GM18520 (cell line): ENCODE measurements around the gene SYTL3.
"Not testable (repeated sequence)": the region's sequence is repeated elsewhere in the genome, so short reads cannot be mapped to it uniquely, and the experiment has no call there.

Source experiments
- ATAC-seq: cut with Tn5 transposase; IDR thresholded peaks from one replicate; pipeline ENCODE4 v1.9.1; 2021; ENCODE audit not compliant: unreplicated experiment

Gene SYTL3

GRCh38 chr6:158638324-158638854 is 11.5 kb upstream of the SYTL3 start:
- ATAC-seq: no peak

DNA sequence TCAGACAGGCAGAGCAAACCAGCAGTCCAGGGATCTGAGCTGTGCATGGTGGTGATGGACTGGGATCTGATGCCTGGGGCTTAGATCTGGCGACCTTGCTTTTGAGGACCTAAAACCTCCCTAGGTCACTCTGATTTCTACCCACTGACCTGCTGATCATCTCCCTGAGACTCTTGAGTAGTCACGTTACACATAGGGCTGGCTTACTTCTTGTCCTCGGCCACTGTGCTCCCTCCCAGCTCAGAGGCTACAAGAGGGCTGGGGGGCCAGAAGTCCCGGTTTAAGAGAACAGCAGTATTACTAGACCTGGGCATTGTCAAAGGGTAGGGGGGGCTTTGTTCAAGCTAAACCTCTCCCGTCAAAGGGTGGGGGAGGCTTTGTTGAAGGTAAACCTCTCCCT is 10.8 kb upstream of the SYTL3 start:
- ATAC-seq: no peak

DNA sequence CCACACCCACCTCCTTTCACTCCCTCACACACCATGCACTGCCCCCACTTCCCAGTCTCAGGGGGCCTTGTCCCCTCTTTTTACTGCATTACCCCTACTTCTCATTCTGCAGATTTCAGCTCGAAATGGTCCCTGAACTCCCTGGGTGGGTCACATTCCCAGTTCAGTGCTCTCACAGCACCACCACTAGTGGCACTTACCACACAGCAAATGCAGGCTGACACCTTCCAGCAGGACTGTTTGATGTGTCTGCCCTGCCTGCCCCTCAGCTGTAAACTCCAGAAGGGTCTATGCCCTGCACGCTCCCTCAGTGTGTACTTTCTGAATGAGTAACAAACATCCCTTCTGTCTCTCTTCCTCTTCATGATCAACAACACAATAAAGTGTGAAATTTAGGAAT is 9.3 kb upstream of the SYTL3 start:
- ATAC-seq: no peak

GRCh38 chr6:158642097-158642601 is 7.7 kb upstream of the SYTL3 start:
- no peak for ATAC-seq

- no peak for ATAC-seq
Observed at GRCh38 chr6:158643836-158644230, 6.0 kb upstream of the SYTL3 start.

DNA sequence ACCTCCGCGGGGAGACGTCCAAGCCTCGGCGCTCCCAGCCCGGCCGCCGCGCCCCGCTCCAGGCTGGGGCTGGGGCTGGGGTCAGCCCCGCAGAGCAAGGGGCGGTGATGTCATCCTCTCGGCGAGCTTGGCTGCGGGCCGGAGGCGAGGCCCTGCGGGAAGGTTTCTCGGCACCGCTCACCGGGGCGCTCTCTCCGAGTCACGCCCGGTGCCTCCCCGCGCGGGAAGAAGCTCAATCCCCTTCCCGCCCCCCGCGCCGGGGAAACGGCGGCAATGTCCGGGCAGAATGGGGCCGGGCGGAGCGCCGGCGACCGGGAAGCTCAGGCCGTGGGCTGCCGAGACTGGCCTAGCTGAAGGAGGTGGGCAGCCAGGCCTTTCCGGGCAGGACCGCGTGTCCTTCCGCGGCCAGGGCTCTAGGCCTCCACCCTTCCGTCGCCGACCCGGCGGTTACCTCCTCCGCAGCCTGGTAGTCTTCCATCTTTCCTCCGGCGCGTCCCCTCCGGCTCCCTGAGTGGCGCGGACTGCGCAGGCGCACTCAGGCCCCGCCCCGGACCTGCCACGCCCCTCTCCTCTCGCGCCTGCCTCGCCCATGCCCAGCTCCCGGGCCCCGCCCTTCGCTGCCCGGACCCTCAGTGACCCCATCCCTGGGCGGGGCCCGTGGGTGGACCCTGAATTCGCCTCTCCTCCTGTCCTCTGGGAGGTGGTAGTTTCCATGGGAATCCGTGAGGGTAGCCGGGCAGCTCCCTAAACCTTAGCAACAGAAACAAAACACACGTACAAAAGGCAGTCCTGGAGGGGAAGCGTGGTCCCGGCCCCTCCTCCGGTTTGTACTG is 5.4 kb upstream of the SYTL3 start, which contains the start of gene DYNLT1:
DYNLT1 (minus strand) TSS at position 513 of the 833 bp plus-strand sequence; CDS start at position 478, 35 bp downstream.
- ATAC-seq: peak; percentile 45

- peak; percentile 16 for ATAC-seq
Observed at GRCh38 chr6:158645064-158646022, 4.5 kb upstream of the SYTL3 start.

- ATAC-seq: no peak
Observed at GRCh38 chr6:158646023-158646910, 3.6 kb upstream of the SYTL3 start.

- ATAC-seq: no peak
Observed at GRCh38 chr6:158647501-158647900, 2.4 kb upstream of the SYTL3 start.

DNA sequence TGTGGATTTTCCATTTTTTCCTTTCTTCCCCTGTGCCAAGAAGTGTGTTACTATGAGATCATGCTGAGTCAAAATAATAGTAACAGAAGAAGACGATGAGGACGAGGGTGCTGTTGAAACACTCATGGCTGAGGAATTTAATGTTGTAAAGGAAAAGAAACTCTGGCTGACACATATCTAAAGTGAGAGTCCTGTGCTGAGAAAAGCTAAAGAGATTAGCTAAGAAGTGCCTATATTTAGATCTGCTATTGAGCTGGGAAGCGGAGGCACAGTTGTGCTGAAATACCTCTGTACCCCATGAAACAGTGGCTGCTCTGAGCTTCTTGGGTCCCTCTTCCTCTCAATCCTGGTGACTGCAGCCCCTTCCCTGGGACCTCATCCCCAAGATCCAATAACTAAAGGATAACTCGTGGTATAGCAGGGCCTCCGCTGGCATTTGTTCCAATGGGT is 1.1 kb upstream of the SYTL3 start:
- peak; percentile 23 for ATAC-seq

- not testable (repeated sequence) for ATAC-seq
Observed at GRCh38 chr6:158651981-158652737, 2.3 kb downstream of the SYTL3 start.

- no peak for ATAC-seq
Observed at GRCh38 chr6:158653577-158654354, 3.9 kb downstream of the SYTL3 start.

- no peak for ATAC-seq
Observed at GRCh38 chr6:158654498-158654897, 4.6 kb downstream of the SYTL3 start.

DNA sequence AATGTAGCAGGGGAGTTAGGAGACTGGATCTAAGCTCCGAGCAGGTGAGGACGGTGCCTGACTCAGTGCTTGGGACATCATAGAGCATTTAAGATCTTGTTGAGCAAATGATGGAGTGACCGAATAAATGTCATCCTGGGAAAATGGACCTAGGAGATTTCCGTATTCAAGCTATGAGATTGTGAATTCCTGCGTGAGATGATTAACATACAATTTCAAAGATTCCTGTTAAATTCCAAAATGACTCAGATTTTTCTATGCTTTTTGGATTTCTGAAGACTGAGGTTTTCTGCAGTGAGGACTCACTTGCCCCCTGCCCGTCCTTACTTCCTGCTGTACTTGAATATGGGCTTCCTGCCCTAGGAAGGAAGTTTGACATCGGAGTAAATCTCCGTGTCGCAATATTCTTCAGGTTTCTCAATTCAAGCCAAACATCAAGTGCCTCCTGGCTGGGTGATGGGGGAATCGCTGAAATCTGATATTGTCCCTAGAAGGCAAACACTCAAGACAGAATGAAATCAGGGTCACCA is 5.2 kb downstream of the SYTL3 start:
- ATAC-seq: no peak

DNA sequence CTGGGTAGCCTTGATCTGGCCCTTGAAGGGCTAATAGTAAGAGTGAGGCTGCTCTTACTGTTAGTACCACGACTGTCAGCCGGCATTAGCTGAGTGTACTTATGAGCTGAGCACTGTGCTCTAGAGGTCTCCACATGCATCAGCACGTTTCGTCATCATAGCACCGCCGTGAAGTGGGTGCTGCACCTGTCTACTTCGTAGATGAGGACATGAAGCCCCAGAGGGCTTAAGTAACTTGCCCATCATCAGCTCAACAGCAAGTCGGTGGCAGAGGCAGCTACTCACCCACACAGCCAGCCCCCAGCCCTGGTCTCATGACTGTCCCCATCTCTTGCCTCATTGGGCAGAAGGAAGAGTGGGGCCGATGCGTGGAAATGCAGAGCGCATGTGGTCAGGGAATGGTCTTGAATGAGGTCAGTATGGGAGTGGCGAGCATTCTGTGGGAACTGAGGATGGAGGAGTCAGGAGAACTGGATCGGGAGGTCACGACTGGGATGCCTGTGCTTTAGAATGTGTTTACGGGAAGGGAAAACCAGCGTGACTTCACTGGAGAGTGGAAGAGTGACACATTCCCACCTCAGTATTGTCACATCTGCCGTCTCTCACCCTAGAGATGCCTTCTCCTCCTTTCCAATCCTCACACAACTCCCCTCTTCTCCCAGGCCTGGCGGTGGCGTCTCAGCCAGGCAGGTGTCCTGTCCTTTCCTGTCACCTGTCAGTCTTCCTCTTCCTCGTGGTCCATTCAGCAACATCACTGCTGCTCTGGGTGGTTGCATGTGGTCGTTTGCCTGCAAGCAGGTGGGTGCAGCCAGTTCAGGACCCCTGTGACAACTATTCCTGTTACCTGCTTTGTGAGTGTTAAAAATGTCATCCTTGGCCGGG is 6.0 kb downstream of the SYTL3 start:
- no peak for ATAC-seq

DNA sequence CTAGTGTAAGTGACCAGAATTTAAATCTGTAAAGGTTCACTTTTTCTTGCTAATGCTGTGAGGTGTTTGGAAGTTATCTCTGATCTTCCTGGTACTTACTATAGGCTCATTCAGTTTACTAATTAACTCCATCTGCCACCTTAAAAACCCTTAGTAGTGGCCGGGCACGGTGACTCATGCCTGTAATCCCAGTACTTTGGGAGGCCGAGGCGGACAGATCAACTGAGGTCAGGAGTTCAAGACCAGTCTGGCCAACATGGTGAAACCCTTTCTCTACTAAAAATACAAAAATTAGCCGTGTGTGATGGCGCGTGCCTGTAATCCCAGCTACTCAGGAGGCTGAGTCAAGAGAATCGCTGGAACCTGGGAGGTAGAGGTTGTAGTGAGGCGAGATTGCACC is 7.1 kb downstream of the SYTL3 start:
- ATAC-seq: not testable (repeated sequence)

DNA sequence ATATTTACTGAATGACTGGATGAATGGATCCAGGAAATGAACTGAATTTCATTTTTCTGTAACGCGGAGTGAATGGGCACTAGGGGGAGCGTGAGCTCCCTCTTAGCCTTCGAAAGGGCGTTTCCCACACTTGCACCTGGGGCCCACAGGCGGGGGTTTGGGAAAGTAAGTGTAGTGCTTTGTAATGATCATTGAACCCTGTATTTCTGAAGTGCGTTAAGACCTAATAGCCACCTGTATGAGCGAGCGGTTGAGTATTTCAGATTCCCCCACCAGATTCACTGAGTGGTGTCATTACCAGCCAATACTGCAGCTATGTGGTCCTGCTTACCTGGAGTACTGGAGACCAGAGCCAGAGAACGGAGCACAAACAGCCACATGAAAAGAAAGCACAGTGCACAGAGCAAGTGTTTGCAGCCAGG is 10.5 kb downstream of the SYTL3 start:
- ATAC-seq: no peak
